ENCODE measurements around the gene FHOD3.
"Not testable (repeated sequence)": the region's sequence is repeated elsewhere in the genome, so short reads cannot be mapped to it uniquely, and the experiment has no call there.

The FHOD3 gene

DNA sequence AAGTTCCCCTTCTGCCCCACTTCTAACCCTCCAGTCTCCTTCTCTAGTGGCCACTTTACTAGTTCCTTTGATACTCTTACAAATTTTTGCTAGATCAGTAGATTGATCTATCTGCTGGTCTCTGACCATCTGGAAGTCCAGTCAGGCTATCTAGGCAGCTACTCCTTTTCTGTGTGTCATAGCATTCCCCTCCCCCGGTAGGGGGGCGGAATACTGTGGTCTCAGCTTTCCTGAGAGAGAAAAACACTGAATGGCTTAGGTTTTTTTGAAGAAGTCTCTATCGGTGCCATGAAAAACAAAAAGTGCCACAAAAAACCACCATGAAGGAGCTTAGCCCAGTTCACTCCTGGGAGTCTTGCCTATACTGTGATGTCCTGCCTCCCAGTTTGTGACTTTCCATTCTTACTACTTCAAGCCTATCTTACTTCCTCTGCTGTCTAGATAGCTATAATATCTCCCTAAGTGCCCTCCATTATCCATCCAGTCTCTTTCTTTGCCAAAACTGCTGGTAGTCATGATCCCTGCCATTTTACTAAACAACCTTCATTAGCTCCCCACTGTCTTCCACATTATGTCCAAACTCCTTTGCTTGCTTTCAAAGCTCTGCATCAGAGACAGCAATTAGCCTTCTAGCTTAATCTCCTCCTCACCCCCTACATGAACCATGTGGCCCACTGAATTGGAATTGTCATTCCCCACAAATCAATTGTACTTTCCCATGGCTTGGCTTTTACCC, 501.4 kb downstream of the FHOD3 start:
- no peak for DNase-seq (ENCODE audit: low read depth)

DNA sequence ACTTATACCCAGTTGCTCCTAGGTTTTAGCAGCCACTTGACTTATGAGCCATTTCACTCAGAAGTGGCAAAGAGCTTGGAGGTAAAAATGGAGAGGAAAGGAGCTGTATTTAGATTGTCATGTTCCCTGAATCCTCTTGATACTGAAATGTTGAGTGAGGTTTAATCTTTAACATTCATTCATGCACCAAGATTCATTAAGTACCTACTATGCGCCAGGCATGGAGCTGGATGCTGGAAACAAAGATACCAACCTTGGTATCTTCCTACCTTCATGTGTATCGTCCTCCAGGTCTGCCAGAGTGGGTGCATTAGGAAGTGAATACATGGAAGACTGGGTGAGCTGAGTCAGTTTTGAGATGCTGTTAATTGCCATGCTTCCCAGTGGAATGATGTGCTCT, 507.6 kb downstream of the FHOD3 start:
- no peak for DNase-seq (ENCODE audit: low read depth)

- no peak for DNase-seq (ENCODE audit: low read depth)
Observed at GRCh38 chr18:36808681-36809080, 511.2 kb downstream of the FHOD3 start.

DNA sequence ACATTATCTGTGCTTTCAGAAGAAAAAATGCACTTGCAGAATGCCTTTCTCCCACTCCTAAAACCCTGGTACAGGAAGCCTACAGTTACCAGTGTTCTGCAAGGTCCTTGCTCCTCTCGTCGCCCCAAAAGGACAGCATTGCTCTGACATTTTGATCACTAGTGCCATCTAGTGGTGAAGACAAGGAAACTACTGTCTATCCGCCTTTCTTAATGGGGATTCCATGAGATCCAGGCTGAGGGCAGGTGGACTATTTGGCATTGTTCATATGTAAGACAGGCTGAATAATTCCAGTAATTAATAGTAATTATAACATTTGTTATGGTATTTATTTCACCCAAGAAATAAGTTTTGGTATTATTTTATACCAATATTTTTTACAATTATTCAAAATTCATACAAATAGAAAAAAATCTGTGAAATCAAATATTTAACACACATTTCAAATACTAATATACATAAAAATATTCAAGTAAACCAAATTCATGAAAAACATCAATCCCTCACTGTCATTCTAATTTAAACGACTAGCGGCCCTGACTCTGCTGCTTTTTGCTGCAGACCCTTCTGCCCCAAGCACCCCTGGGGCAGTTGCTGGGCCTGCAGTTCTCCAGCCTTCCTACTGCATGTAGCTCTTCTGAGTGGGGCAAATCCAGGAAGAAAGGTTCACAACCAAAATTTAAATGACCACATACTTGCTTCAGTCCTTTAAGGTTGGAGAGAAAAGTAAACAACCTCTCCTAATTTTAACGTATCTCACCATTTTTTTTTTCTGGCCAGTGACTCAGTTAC, 512.3 kb downstream of the FHOD3 start:
- no peak for DNase-seq (ENCODE audit: low read depth)

DNA sequence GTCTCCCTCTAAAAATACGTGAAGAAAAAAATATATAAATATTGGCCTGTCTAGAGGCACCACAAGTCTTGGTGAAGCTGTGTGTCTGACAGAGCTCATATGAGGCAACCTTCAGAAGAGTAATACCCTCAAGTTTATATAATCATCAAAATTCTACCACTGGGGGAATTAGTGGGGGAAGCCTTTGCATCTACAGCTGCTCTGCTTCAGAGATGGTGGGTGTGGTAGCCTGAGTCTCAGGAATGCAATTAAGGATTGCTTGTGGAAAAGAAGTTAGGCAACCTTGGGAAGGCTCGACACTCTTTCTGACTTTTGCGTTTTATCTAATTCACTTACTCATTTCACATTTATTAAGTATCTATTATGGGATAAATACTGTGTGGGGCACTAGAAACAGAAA, 513.9 kb downstream of the FHOD3 start:
- no peak for DNase-seq (ENCODE audit: low read depth)

- DNase-seq (ENCODE audit: low read depth): no peak
Observed at GRCh38 chr18:36811955-36812354, 514.4 kb downstream of the FHOD3 start.

DNA sequence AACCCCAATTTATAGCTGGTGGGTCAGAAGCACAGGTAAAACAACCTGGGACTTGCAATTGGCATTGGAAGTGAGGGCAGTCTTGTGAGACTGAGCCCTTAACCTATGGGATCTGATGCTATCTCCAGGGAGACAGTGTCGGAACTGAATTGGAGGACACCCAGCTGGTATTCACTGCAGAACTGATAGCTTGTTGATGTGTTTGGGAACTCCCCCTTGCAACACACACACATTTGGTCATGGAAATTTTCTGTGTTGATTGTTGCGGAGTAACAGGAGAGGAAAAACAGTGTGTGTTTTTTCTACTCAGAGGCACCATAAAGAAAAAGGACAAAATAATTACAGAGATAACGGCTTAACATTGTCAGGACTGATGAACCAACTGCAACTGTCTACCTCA, 515.2 kb downstream of the FHOD3 start:
- no peak for DNase-seq (ENCODE audit: low read depth)

DNA sequence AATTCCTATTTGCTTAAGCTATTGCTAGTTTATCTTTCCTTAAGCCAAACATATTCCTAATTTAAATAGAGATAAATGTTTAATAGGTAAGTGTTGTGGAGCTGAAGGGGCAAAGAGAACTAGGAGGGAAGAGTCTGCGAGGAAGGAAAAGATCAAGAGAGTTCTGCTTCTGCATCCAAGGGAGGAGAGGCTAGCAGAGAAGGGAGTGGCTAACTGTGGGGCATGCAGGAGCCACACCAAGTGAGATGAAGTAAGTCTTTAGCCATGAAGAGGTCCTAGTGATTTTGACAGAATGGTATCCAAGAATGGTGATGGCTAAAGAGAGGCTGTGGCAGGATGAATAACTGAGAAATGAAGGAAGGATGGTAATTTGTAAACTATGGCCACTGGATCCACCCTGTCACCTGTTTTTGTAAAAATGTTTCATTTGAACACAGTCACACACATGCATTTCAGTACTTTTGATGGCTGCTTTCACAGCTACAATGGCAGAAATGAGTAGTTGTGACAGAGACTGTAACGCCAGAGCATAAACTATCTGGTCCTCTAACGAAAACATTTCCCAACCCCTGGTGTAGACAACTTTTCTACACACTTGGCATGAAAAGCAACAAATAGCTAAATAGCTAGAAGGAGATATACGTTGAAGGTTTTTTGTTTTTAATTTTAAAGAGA, 515.7 kb downstream of the FHOD3 start:
- DNase-seq (ENCODE audit: low read depth): no peak

DNA sequence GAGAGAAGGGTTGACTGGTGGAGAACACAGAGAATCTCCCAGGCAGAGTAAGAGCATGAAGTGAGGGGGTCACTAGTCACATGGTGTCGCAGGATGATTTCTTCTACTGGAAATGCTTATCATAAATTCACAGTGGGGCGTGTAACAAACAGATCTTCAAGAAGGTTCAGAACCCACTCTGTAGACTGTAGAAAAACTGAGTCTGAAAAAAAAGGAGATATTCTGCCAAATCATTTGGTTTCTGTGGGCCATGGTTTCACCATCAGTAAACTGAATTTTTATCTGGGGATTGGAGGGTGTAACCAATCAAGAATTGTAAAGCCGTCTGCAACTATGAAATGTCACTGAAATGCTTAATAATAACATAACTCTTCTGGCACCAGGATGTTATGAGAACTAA, 516.3 kb downstream of the FHOD3 start:
- DNase-seq (ENCODE audit: low read depth): no peak

GRCh38 chr18:36814994-36815393, 517.5 kb downstream of the FHOD3 start:
- DNase-seq (ENCODE audit: low read depth): no peak

DNA sequence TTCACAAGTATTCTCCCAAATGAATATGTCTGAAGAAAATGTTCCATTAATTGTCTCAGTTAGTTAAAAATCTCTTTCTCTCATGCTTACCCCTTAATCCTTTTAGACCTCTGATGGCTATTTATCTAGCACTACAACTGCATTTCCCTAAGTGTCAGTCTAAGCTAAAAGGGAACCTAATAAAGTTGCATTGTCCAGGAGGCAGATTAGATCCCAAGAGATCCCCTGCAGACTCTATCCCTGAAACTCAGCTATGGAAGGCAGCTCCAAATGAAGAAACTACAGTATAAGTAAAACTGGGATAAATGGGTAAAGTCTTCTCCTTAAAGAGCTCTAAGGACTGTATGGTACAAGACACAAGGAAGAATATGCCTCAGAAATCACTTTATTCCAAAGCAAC, 518.6 kb downstream of the FHOD3 start:
- not testable (repeated sequence) for DNase-seq (ENCODE audit: low read depth)

DNA sequence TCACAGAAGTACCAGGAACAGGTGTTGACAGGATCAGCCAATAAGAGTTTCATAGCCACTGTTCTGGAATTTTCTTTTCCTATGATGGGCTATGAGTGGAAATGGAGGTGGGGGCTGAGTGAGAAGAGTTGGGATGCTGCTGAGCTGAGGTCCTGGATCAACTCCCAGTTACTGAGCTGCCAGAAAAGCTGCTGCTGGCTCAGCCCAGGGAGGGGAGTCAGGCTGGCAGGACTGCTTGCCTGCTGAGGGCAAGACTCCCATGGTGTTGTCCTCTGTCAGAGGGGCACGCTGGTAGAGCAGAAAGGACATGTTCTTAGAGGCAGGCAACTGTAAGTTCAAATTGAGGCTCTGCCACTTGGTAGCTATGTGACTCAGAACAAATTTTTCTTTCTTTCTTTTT, 519.5 kb downstream of the FHOD3 start:
- no peak for DNase-seq (ENCODE audit: low read depth)

DNA sequence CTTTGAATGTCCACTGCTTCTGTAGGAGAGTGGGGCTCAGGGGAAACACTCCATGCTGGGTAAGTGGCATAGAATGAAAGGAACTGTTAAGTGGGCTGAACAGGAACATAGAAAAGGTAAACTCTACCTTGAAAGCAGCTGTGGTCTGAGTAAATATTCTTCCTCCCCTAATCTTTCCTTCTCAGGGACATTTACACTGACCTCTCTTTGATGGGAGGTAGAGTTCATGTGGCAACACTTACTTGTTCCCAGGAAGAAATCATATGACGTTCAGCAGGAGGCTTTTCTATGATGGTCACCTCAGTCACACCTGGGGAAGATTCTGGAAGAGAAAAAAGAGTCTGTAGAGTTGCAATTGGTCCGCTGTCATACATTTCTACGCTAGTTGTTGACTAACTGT, 521.1 kb downstream of the FHOD3 start:
- no peak for DNase-seq (ENCODE audit: low read depth)

DNA sequence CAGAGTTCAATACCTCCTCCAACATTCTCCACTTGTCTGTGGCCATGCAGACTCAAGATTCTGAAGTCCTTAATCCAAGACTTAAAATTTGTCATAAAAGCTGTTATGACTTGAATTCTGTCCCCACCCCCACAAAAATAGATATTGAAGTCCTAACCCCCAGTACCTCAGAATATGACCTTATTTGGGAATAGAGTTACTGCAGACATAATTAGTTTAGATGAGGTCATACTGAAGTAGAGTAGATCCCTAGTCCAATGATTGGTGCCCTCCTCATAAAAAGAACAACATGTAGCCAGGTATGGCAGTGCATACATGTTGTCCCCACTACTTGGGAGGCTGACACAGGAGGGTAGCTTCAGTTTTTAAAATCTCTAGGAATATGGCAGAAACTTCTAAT, 522.1 kb downstream of the FHOD3 start:
- no peak for DNase-seq (ENCODE audit: low read depth)

DNA sequence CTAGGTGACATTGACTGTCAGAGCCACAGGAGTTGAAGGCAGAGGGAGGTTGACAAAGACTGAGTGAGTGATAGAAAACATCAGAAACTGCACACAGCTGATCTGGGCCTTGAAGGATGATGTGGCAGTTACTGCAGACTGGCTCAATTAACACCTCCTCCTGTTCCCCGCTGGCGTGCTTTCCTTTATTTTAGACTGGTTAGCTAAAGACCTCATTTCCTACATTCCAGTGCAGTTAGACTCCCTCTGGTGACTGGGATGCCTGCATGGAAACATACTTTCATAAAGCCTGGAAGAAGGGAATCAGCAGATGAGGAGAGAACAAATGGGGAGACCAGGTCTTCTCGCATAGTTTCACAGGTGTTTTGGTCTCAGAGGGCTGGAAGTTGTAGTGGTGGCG, 524.2 kb downstream of the FHOD3 start:
- DNase-seq (ENCODE audit: low read depth): no peak

DNA sequence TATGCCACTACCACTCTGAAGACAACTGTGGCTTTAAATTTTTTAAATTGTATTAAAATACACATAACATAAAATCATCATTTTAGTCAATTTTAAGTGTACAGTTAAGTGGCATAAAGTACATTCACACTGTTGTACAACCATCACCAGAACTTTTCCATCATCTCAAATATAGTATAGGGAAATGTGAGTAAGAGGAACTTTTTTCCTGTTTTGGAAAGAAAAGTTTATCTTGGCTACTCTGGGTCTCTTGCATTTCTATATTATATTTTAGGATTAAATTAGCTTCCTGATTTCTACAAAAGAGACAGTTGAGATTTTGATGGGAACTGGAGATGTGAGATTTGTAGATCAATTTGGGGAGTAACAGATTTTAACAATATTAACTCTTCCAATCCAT, 528.0 kb downstream of the FHOD3 start:
- no peak for DNase-seq (ENCODE audit: low read depth)

DNA sequence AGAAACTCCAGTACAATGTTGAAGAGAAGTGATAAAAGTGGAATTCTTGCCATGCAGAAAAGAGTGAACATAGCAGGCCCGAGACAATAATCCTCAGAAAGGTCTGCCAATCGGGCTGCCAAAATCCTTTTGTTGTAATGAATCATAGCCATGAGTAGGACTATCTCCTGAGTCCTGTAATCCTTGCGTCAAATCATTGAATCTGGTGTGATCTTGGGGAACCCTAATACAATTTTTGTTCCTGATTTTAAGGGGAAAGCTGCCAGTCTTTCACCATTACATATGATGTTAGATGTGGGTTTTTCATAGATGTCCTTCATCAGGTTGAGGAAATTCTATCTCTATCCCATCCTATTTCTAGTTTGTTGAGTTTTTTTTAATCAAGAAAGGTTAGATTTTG, 529.0 kb downstream of the FHOD3 start:
- no peak for DNase-seq (ENCODE audit: low read depth)

DNA sequence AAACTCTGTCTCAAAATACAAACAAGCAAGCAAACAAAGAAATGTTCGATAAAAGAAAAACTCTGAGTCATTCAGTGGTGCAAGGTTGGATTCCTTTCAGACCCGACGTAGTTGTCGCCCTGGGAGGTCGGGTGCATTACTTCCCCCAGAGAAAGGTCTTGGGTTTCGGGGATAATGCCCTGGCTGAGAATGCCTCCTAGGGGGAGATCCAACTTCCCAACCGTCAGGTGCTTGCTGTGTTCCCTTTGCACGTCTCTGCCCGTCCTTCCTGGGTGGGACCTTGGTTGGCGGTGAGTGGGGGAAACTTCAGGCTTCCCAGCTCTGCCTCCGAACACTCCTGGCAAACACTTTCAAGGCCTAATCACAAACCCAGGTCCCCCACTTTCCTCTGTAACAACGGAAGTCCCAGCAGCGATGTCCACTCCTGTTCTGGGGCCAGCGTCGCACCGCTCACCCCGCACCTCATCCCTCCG, 530.7 kb downstream of the FHOD3 start:
- peak; percentile 5 for DNase-seq (ENCODE audit: low read depth)

- DNase-seq (ENCODE audit: low read depth): peak; percentile 90
Observed at GRCh38 chr18:36828630-36829361, 531.3 kb downstream of the FHOD3 start, which contains the start of the genes KIAA1328 and TPGS2. TSS of gene KIAA1328 (plus strand) at chr18:36829127. CDS start at chr18:36829139, 12 bp downstream. TSS of gene TPGS2 (minus strand) at chr18:36829002. CDS start at chr18:36828767, 235 bp downstream.
